K562 (cell line): Measurements from ENCODE around the gene IL1RL1. TPM values are rescaled to one million over a fixed set of nuclear protein-coding genes. Genes with fewer than 3 reads are reported as not detected.

ENCODE experiments used
- ATAC-seq: fragments of 200-7000 bp; cut with Tn5 transposase; 3 replicates; pipeline ENCODE4 v1.9.1; 2020; ENCODE audit warnings: moderate library complexity
- BruUV-seq: library from RNA; stranded (reverse); fragments of 400-500 nt; replicated peaks from 2 replicates; lab custom pipeline; 2021; lab: Mats Ljungman, UMichigan
- CTCF ChIA-PET: fragments of 300-600 bp; formaldehyde crosslinking; extraction: SDS; loops from one replicate; lab custom pipeline; 2021; ENCODE audit warnings: low intra/inter-chr PET ratio; lab: Yijun Ruan, JAX
- POLR2A ChIA-PET: fragments of 300-600, 350-650 bp; sonication (Branson Sonifier 250); formaldehyde crosslinking; extraction: SDS; loops from one replicate; lab custom pipeline; 2021; ENCODE audit warnings: antibody characterized with exemption, inconsistent platforms; lab: Yijun Ruan, JAX
- DNase-seq, 4 experiments: peaks; one replicate each; pipeline versions ENCODE4 v3.0.0 to v3.0.0-alpha.2; 2011 to 2018; ENCODE audit warnings: low spot score in 3 of 4, mixed read lengths in 3 of 4; ENCODE audit errors: extremely low read depth in 1 of 4
- FAIRE-seq: peaks from 2 replicates; lab custom pipeline; 2011; peaks lifted over from hg19 to GRCh38; lab: Jason Lieb, UNC
- H2AFZ ChIP-seq: 2 replicates; pipeline ENCODE4 v1.6.0; 2011; ENCODE audit warnings: low read depth, low read length, control low read depth, inconsistent platforms
- H3K27ac ChIP-seq: fragments of 200-600 bp; 3 replicates; pipeline ENCODE4 v1.8.0; 2011; ENCODE audit warnings: low read depth, mild to moderate bottlenecking, control low read depth, inconsistent platforms, low read length, moderate library complexity, mixed read lengths; ENCODE audit errors: extremely low read depth
- H3K27me3 ChIP-seq, 2 experiments: fragments of 300-600 bp in 1 of 2; 2 replicates in 1 of 2; 3 replicates in 1 of 2; pipeline versions ENCODE4 v1.6.0 to v1.8.0; 2011; ENCODE audit warnings: inconsistent platforms in 2 of 2, low read length in 2 of 2, mild to moderate bottlenecking in 1 of 2, mixed read lengths in 1 of 2, moderate library complexity in 1 of 2; ENCODE audit not compliant: control insufficient read depth in 2 of 2, insufficient read depth in 2 of 2
- H3K36me3 ChIP-seq: fragments of 300-600 bp; 3 replicates; pipeline ENCODE4 v1.8.0; 2011; ENCODE audit warnings: mild to moderate bottlenecking, low read length, inconsistent platforms; ENCODE audit not compliant: control insufficient read depth, insufficient read depth
- H3K4me1 ChIP-seq, 2 experiments: fragments of 200-600 bp in 1 of 2; replicated peaks in 1 of 2; 2 replicates in 1 of 2; 3 replicates in 1 of 2; pipeline versions ENCODE4 v1.5.1 to v1.8.0; 2011; ENCODE audit warnings: inconsistent platforms in 2 of 2, low read length in 2 of 2, mild to moderate bottlenecking in 1 of 2, mixed read lengths in 1 of 2, moderate library complexity in 1 of 2; ENCODE audit not compliant: control insufficient read depth in 2 of 2, insufficient read depth in 2 of 2
- H3K4me2 ChIP-seq: 2 replicates; pipeline ENCODE4 v1.6.1; 2011; ENCODE audit warnings: low read length, control low read depth, inconsistent platforms, mixed read lengths; ENCODE audit not compliant: insufficient read depth
- H3K4me3 ChIP-seq: fragments of 200-600 bp; sonication (generic), shearing (Covaris generic); 2 replicates; pipeline ENCODE4 v1.5.1; 2016; ENCODE audit warnings: control low read depth, inconsistent platforms
- H3K79me2 ChIP-seq: fragments of 200-600 bp; 3 replicates; pipeline ENCODE4 v1.8.0; 2011; ENCODE audit warnings: low read length, inconsistent platforms; ENCODE audit not compliant: control insufficient read depth, insufficient read depth
- H3K9ac ChIP-seq, 2 experiments: 2 replicates each; pipeline versions ENCODE4 v1.6.0 to v1.6.1; 2011; ENCODE audit warnings: low read depth in 2 of 2, low read length in 2 of 2, control low read depth in 1 of 2, inconsistent platforms in 1 of 2, mild to moderate bottlenecking in 1 of 2, mixed read lengths in 1 of 2; ENCODE audit not compliant: insufficient read depth in 1 of 2
- H3K9me1 ChIP-seq: one replicate; pipeline ENCODE4 v1.6.0; 2011; ENCODE audit warnings: inconsistent platforms, mild to moderate bottlenecking, low read length, moderate library complexity; ENCODE audit not compliant: control insufficient read depth, insufficient read depth
- H3K9me3 ChIP-seq: replicated peaks from 2 replicates; pipeline ENCODE4 v1.5.1; 2011; ENCODE audit warnings: low read depth, low read length, inconsistent platforms; ENCODE audit not compliant: control insufficient read depth, insufficient read depth
- H4K20me1 ChIP-seq: replicated peaks from 2 replicates; pipeline ENCODE4 v1.6.1; 2011; ENCODE audit warnings: low read length, inconsistent platforms, mixed read lengths; ENCODE audit not compliant: control insufficient read depth, insufficient read depth
- DNMT1 ChIP-seq: fragments of 450-650 bp; IDR thresholded peaks from 2 replicates; pipeline ENCODE4 v1.6.1; 2016; ENCODE audit warnings: antibody characterized with exemption, mild to moderate bottlenecking
- E4F1 ChIP-seq: fragments of 250-450 bp; sonication (Bioruptor Pico); IDR thresholded peaks from 2 replicates; pipeline ENCODE4 v1.5.0; 2021; ENCODE audit warnings: mild to moderate bottlenecking, borderline replicate concordance
- EWSR1 ChIP-seq: fragments of 450-650 bp; IDR thresholded peaks from 2 replicates; pipeline ENCODE4 v1.6.1; 2018; ENCODE audit warnings: borderline replicate concordance, mild to moderate bottlenecking, low read depth, moderate library complexity; ENCODE audit not compliant: partially characterized antibody
- FOSL1 ChIP-seq: fragments of 200-800 bp; sonication (Bioruptor generic); conservative IDR thresholded peaks from 2 replicates; pipeline ENCODE4 v1.6.1; 2016; ENCODE audit warnings: missing genetic modification characterization, missing compliant biosample characterization
- FOXP1 ChIP-seq: sonication (generic); formaldehyde crosslinking; IDR thresholded peaks from 2 replicates; pipeline ENCODE4 v1.8.0; 2022; ENCODE audit warnings: mild to moderate bottlenecking, missing genetic modification reagents
- HDAC3 ChIP-seq: fragments of 450-650 bp; IDR thresholded peaks from 2 replicates; pipeline ENCODE4 v1.6.1; 2018; ENCODE audit warnings: borderline replicate concordance, mild to moderate bottlenecking, moderate library complexity; ENCODE audit not compliant: partially characterized antibody
- MIER1 ChIP-seq: fragments of 450-650 bp; IDR thresholded peaks from 2 replicates; pipeline ENCODE4 v1.6.1; 2016; ENCODE audit warnings: antibody characterized with exemption, mild to moderate bottlenecking, low read depth
- NCOA1 ChIP-seq: fragments of 450-650 bp; IDR thresholded peaks from 2 replicates; pipeline ENCODE4 v1.6.1; 2016; ENCODE audit warnings: low read depth
- NCOA4 ChIP-seq: fragments of 450-650 bp; IDR thresholded peaks from 2 replicates; pipeline ENCODE4 v1.6.1; 2018; ENCODE audit warnings: mild to moderate bottlenecking; ENCODE audit not compliant: partially characterized antibody
- SRF ChIP-seq, 2 experiments: fragments of 250-450, 450-650 bp in 1 of 2; sonication (Bioruptor Pico) in 1 of 2; sonication (generic) in 1 of 2; formaldehyde crosslinking; IDR thresholded peaks; 2 replicates each; pipeline versions ENCODE4 v1.5.0 to v1.5.1; 2020 to 2022; ENCODE audit warnings: mild to moderate bottlenecking in 1 of 2, missing genetic modification reagents in 1 of 2
- TBP ChIP-seq: optimal IDR thresholded peaks from 2 replicates; pipeline ENCODE3; 2011; ENCODE audit warnings: low read depth, low read length, improper control_type of control experiment
- ZNF699 ChIP-seq: fragments of 250-450 bp; sonication (Bioruptor Pico); IDR thresholded peaks from 2 replicates; pipeline ENCODE4 v1.8.0; 2021; ENCODE audit warnings: mild to moderate bottlenecking, moderate library complexity; ENCODE audit not compliant: insufficient replicate concordance
- ZNF778 ChIP-seq: fragments of 450-650 bp; formaldehyde crosslinking; IDR thresholded peaks from 2 replicates; pipeline ENCODE4 v1.4.0; 2020; ENCODE audit warnings: mild to moderate bottlenecking, moderate library complexity
- ZSCAN32 ChIP-seq: fragments of 450-650 bp; formaldehyde crosslinking; IDR thresholded peaks from 2 replicates; pipeline ENCODE4 v1.4.0; 2020; ENCODE audit warnings: mild to moderate bottlenecking, moderate library complexity
- WGBS: fragments of 100-300 bp; shearing (Covaris generic); methylation state at CpG from one replicate; pipeline ENCODE4 v1.1.6; 2016; ENCODE audit warnings: low coverage, mixed read lengths; ENCODE audit not compliant: insufficient coverage; ENCODE audit errors: missing lambda C conversion rate; 5-methylcytosine and 5-hydroxymethylcytosine counted together
- in situ Hi-C: fragments of 300-500 bp; cut with MboI; formaldehyde crosslinking; loops from 4 replicates; pipeline ENCODE4 v1.15.0; 2018; ENCODE audit warnings: inconsistent platforms, mixed read lengths
- intact Hi-C: fragments of 100-400 bp; cut with micrococcal nuclease; formaldehyde crosslinking; loops from 2 replicates; pipeline ENCODE4 v1.14.2; 2022
- polyA plus RNA-seq, 8 experiments: library from polyadenylated mRNA; depleted of rRNA in 4 of 8; stranded (reverse) in 5 of 8; unstranded in 3 of 8; fragments of >200 nt; fragmentation: Nextera tagmentation in 2 of 8; fragmentation: Illumina TruSeq in 1 of 8; extraction: Ambion mirVana in 2 of 8; extraction: Trizol in 1 of 8; gene quantifications; 2 replicates each; pipeline versions ENCODE4 v1.2.1 to v1.2.3, GENCODE V29; 2011 to 2014; ENCODE audit warnings: inconsistent platforms in 1 of 8, missing spikeins in 1 of 8
- total RNA-seq, 7 experiments: library from RNA; depleted of rRNA in 6 of 7; stranded (reverse); fragments of >200 nt in 6 of 7; fragmentation: Illumina TruSeq in 2 of 7; extraction: Trizol in 2 of 7; gene quantifications; 2 replicates each; pipeline versions ENCODE4 v1.2.1 to v1.2.3, GENCODE V29; 2011 to 2021; ENCODE audit warnings: low replicate concordance in 1 of 7

The IL1RL1 gene
- total and polyA plus RNA-seq, 9 of the 15 experiments (the other 6 are each of a cell fraction or from before 2014, with no cell fraction given), result 0.06 to 3.3 (median 0.59) TPM

- H3K27me3 ChIP-seq, result no peaks in the 10 kb centered on the region
- H3K9ac ChIP-seq, result no peak overlapping the region
- H3K4me1 ChIP-seq, result peaks cover 0 to 21% of the 10 kb centered on the region in 2 experiments; a peak in 3 of 5 replicates
- DNase-seq, result no peak
- H2AFZ ChIP-seq, result no peak overlapping the region
- no peaks in the 10 kb centered on the region for H3K36me3 ChIP-seq
- TF ChIP-seq ZNF778, result no peak
- peak; percentile 46 for TF ChIP-seq FOSL1 (tag)
- WGBS, result 16% methylated on average over 5 of the region's 5 CpGs
- in situ Hi-C loops (no loop called here), intact Hi-C loops (no loop called here)
- H3K9me1 ChIP-seq, result no peaks in the 10 kb centered on the region
- no peak for ATAC-seq
- CTCF ChIA-PET, result no interaction called here
- no peaks in the 10 kb centered on the region for H3K9me3 ChIP-seq
- H3K79me2 ChIP-seq, result no peaks in the 10 kb centered on the region
- H4K20me1 ChIP-seq, result no peaks in the 10 kb centered on the region
- no peak overlapping the region for H3K27ac ChIP-seq
- H3K4me2 ChIP-seq, result no peak overlapping the region
- H3K4me3 ChIP-seq, result no peak overlapping the region
- POLR2A ChIA-PET, result no interaction called here
- BruUV-seq, result no TSS peak
- no peak for FAIRE-seq
Observed at GRCh38 chr2:102331311-102331980, 20.1 kb downstream of the IL1RL1 start.

GRCh38 chr2:102334486-102334885, 23.1 kb downstream of the IL1RL1 start:
- in situ Hi-C loops, result no loop called here
- no peak overlapping the region for H2AFZ ChIP-seq
- H3K4me1 ChIP-seq, result peaks cover 0 to 43% of the 10 kb centered on the region in 2 experiments; a peak in 4 of 5 replicates
- H3K4me2 ChIP-seq, result no peak overlapping the region
- no peaks in the 10 kb centered on the region for H3K79me2 ChIP-seq
- no peak for FAIRE-seq
- no peaks in the 10 kb centered on the region for H3K9me1 ChIP-seq
- no peaks in the 10 kb centered on the region for H4K20me1 ChIP-seq
- H3K27ac ChIP-seq, result no peak overlapping the region
- no peaks in the 10 kb centered on the region for H3K27me3 ChIP-seq
- DNase-seq, result no peak
- no peak overlapping the region for H3K9ac ChIP-seq
- no peak overlapping the region for H3K4me3 ChIP-seq
- H3K9me3 ChIP-seq, result no peaks in the 10 kb centered on the region
- CTCF ChIA-PET, result no interaction called here
- intact Hi-C loops, result no loop called here
- WGBS, result 77% methylated on average over 1 of the region's 1 CpG
- BruUV-seq, result no TSS peak
- POLR2A ChIA-PET, result no interaction called here
- no peaks in the 10 kb centered on the region for H3K36me3 ChIP-seq
- ATAC-seq, result no peak
- no peak for TF ChIP-seq FOXP1
- no peak for TF ChIP-seq E4F1 (CRISPR knock-in tag)
- no peak for TF ChIP-seq DNMT1
- no peak for TF ChIP-seq ZNF699
- TF ChIP-seq TBP, result no peak
- TF ChIP-seq SRF (CRISPR knock-in tag; IDR thresholded peaks at IDR 0.05), result no peak
- no peak for TF ChIP-seq HDAC3
- no peak for TF ChIP-seq ZSCAN32 (CRISPR knock-in tag)
- no peak for TF ChIP-seq NCOA4
- no peak for TF ChIP-seq EWSR1
- no peak for TF ChIP-seq MIER1
- no peak for TF ChIP-seq NCOA1
